GM12878 (cell line): ENCODE data around the gene SLF1. TPM values are rescaled to one million over a fixed set of nuclear protein-coding genes. Genes with fewer than 3 reads are reported as not detected.

ENCODE experiments used
- ATAC-seq: fragments of 200-7000 bp; cut with Tn5 transposase; 3 replicates; pipeline ENCODE4 v1.9.1; 2020; ENCODE audit warnings: mild to moderate bottlenecking, moderate library complexity
- BruUV-seq: library from RNA; stranded (reverse); fragments of 400-500 nt; replicated peaks from 2 replicates; lab custom pipeline; 2021; lab: Mats Ljungman, UMichigan
- CTCF ChIA-PET: fragments of 300-600 bp; sonication (Branson Sonifier 250); formaldehyde crosslinking; extraction: SDS; loops from one replicate; lab custom pipeline; 2021; ENCODE audit warnings: inconsistent platforms; lab: Yijun Ruan, JAX
- POLR2A ChIA-PET: fragments of 350-600 bp; formaldehyde crosslinking; extraction: SDS; loops from one replicate; lab custom pipeline; 2021; ENCODE audit warnings: inconsistent platforms; lab: Charles Lee
- RAD21 ChIA-PET: fragments of 300-600 bp; sonication (Branson Sonifier 250); formaldehyde crosslinking; loops from one replicate; lab custom pipeline; 2023; ENCODE audit warnings: antibody characterized with exemption; ENCODE audit not compliant: unreplicated experiment; lab: Charles Lee
- SMC1A ChIA-PET: fragments of 300-600 bp; sonication (Branson Sonifier 250); formaldehyde crosslinking; loops from one replicate; lab custom pipeline; 2023; ENCODE audit not compliant: unreplicated experiment, uncharacterized antibody; lab: Charles Lee
- DNase-seq: peaks from one replicate; pipeline ENCODE4 v3.0.0-alpha.2; 2011; ENCODE audit warnings: low read depth, low spot score
- FAIRE-seq: peaks from 3 replicates; lab custom pipeline; 2011; peaks lifted over from hg19 to GRCh38; lab: Jason Lieb, UNC
- H2AFZ ChIP-seq: 2 replicates; pipeline ENCODE4 v1.6.0; 2011; ENCODE audit warnings: low read depth, low read length, control low read depth; ENCODE audit not compliant: control insufficient read depth
- H3K27ac ChIP-seq: 2 replicates; pipeline ENCODE4 v1.5.1; 2011; ENCODE audit warnings: control low read depth; ENCODE audit not compliant: control insufficient read depth, insufficient read depth
- H3K27me3 ChIP-seq, 2 experiments: replicated peaks in 1 of 2; 2 replicates each; pipeline versions ENCODE4 v1.6.0 to v1.6.1; 2011; ENCODE audit warnings: low read length in 1 of 2; ENCODE audit not compliant: control insufficient read depth in 2 of 2, insufficient read depth in 2 of 2
- H3K36me3 ChIP-seq, 2 experiments: 2 replicates each; pipeline ENCODE4 v1.5.1; 2011; ENCODE audit warnings: low read length in 1 of 2; ENCODE audit not compliant: control insufficient read depth in 2 of 2, insufficient read depth in 2 of 2
- H3K4me1 ChIP-seq: 2 replicates; pipeline ENCODE4 v1.6.1; 2011; ENCODE audit warnings: mild to moderate bottlenecking, low read length, moderate library complexity, mixed read lengths; ENCODE audit not compliant: control insufficient read depth, insufficient read depth
- H3K4me2 ChIP-seq: 2 replicates; pipeline ENCODE4 v1.6.0; 2011; ENCODE audit warnings: control low read depth; ENCODE audit not compliant: control insufficient read depth, insufficient read depth
- H3K4me3 ChIP-seq: fragments of 200-600 bp; sonication (generic); 2 replicates; pipeline ENCODE4 v1.5.1; 2016
- H3K79me2 ChIP-seq: 2 replicates; pipeline ENCODE4 v1.6.0; 2011; ENCODE audit warnings: low read length; ENCODE audit not compliant: control insufficient read depth, insufficient read depth
- H3K9ac ChIP-seq: 2 replicates; pipeline ENCODE4 v1.8.0; 2011; ENCODE audit warnings: low read length, control low read depth, mixed read lengths; ENCODE audit not compliant: control insufficient read depth, insufficient read depth
- H3K9me3 ChIP-seq: replicated peaks from 3 replicates; pipeline ENCODE4 v1.5.1; 2011; ENCODE audit warnings: mild to moderate bottlenecking, low read length; ENCODE audit not compliant: control insufficient read depth, insufficient read depth
- H4K20me1 ChIP-seq: 2 replicates; pipeline ENCODE4 v1.6.0; 2011; ENCODE audit not compliant: control insufficient read depth, insufficient read depth
- CEBPZ ChIP-seq: fragments of 150-350 bp; IDR thresholded peaks from 2 replicates; pipeline ENCODE4 v1.6.1; 2016; ENCODE audit warnings: low read depth, low read length
- E4F1 ChIP-seq: fragments of 450-650 bp; IDR thresholded peaks from 2 replicates; pipeline ENCODE4 v1.6.1; 2018; ENCODE audit warnings: borderline replicate concordance, mild to moderate bottlenecking; ENCODE audit not compliant: partially characterized antibody
- EP300 ChIP-seq, 2 experiments: fragments of 150-350 bp in 1 of 2; IDR thresholded peaks; 2 replicates each; pipeline ENCODE4 v1.6.1; 2011 to 2012; ENCODE audit warnings: low read depth in 2 of 2, low read length in 2 of 2, borderline replicate concordance in 1 of 2, improper control_type of control experiment in 1 of 2, inconsistent platforms in 1 of 2; ENCODE audit not compliant: control insufficient read depth in 1 of 2
- ESRRA ChIP-seq: IDR thresholded peaks from 2 replicates; pipeline ENCODE4 v1.6.1; 2012; ENCODE audit warnings: mild to moderate bottlenecking, low read length, improper control_type of control experiment
- HDAC2 ChIP-seq: fragments of 200-600 bp; sonication (generic); IDR thresholded peaks from 2 replicates; pipeline ENCODE4 v1.6.1; 2017
- IKZF1 ChIP-seq: fragments of 450-650 bp; conservative IDR thresholded peaks from 2 replicates; pipeline ENCODE4 v1.6.1; 2017; ENCODE audit warnings: antibody characterized with exemption, mild to moderate bottlenecking
- KDM1A ChIP-seq: fragments of 200-600 bp; sonication (generic); IDR thresholded peaks from 2 replicates; pipeline ENCODE4 v1.6.1; 2016; ENCODE audit warnings: borderline replicate concordance
- NFYA ChIP-seq: IDR thresholded peaks from 2 replicates; pipeline ENCODE4 v1.6.1; 2011; ENCODE audit warnings: low read depth, mild to moderate bottlenecking, low read length, improper control_type of control experiment, borderline replicate concordance
- PAX5 ChIP-seq: IDR thresholded peaks from 2 replicates; pipeline ENCODE4 v1.6.1; 2011; ENCODE audit warnings: low read depth, low read length, borderline replicate concordance
- SIX5 ChIP-seq: IDR thresholded peaks from 2 replicates; pipeline ENCODE4 v1.6.1; 2011; ENCODE audit warnings: mild to moderate bottlenecking, low read depth, low read length, moderate library complexity; ENCODE audit not compliant: severe bottlenecking
- SKIL ChIP-seq: fragments of 450-650 bp; IDR thresholded peaks from 2 replicates; pipeline ENCODE4 v1.6.1; 2017; ENCODE audit warnings: mild to moderate bottlenecking, low read depth, inconsistent platforms; ENCODE audit not compliant: poor library complexity, severe bottlenecking
- YBX1 ChIP-seq: fragments of 450-650 bp; IDR thresholded peaks from 2 replicates; pipeline ENCODE4 v1.6.1; 2016; ENCODE audit warnings: antibody characterized with exemption
- ZBTB4 ChIP-seq: fragments of 450-650 bp; formaldehyde crosslinking; IDR thresholded peaks from 2 replicates; pipeline ENCODE4 v1.4.0; 2022; ENCODE audit warnings: mild to moderate bottlenecking, moderate library complexity
- WGBS: methylation state at CpG from one replicate; pipeline ENCODE4 v1.1.6; 2016; ENCODE audit warnings: low lambda C conversion rate; ENCODE audit not compliant: insufficient replicate concordance, insufficient coverage; ENCODE audit errors: missing lambda C conversion rate; 5-methylcytosine and 5-hydroxymethylcytosine counted together
- in situ Hi-C: fragments of 300-500 bp; cut with MboI; formaldehyde crosslinking; loops from 9 replicates; pipeline ENCODE4 v1.14.3; 2018; ENCODE audit warnings: mixed read lengths
- intact Hi-C: fragments of 100-400 bp; cut with micrococcal nuclease; formaldehyde crosslinking; loops from one replicate; pipeline ENCODE4 v1.14.2; 2022; ENCODE audit not compliant: unreplicated experiment
- polyA plus RNA-seq, 11 experiments: library from polyadenylated mRNA; depleted of rRNA in 4 of 11; unstranded in 6 of 11; stranded (reverse) in 5 of 11; fragments of >200 nt; fragmentation: Nextera tagmentation in 4 of 11; fragmentation: Illumina TruSeq in 1 of 11; extraction: Ambion mirVana in 4 of 11; extraction: Trizol in 1 of 11; gene quantifications; 1 replicate in 1 of 11; 2 replicates in 10 of 11; pipeline versions ENCODE4 v1.2.1 to v1.2.3, GENCODE V29; 2011 to 2016; ENCODE audit warnings: inconsistent platforms in 2 of 11, missing spikeins in 2 of 11, low read depth in 1 of 11
- total RNA-seq, 4 experiments: library from RNA; depleted of rRNA in 3 of 4; stranded (reverse); fragments of >200 nt in 3 of 4; fragmentation: Illumina TruSeq in 1 of 4; extraction: Trizol in 1 of 4; gene quantifications; 2 replicates each; pipeline versions ENCODE4 v1.2.1 to v1.2.3, GENCODE V29; 2013 to 2021

SLF1 gene
- total and polyA plus RNA-seq, 10 of the 15 experiments (the other 5 are each of a cell fraction or from before 2014, with no cell fraction given), result 8.1 to 27.0 (median 13.4) TPM

- WGBS, result 100% methylated on average over 1 of the region's 1 CpG
- BruUV-seq, result no TSS peak
- TF ChIP-seq EP300 (IDR thresholded peaks at IDR 0.05; ENCODE audit: borderline replicate concordance in 1 of 2, control insufficient read depth in 1 of 2, low read depth in 2 of 2, low read length in 2 of 2) (no peak), SKIL (no peak), ESRRA (no peak), PAX5 (no peak), ZBTB4 (CRISPR knock-in tag) (no peak), SIX5 (no peak), CEBPZ (no peak), YBX1 (no peak), E4F1 (no peak), HDAC2 (no peak), NFYA (no peak), KDM1A (no peak), IKZF1 (no peak)
Observed at GRCh38 chr5:94649874-94650273, 31.4 kb downstream of the SLF1 start.

More at GRCh38 chr5:94649874-94650273, 31.4 kb downstream of the SLF1 start:
- peaks cover 2% of the 10 kb centered on the region; the same call in 1 of the 3 replicates for H3K9me3 ChIP-seq
- in situ Hi-C loops (no loop called here), intact Hi-C loops (no loop called here)
- no peak overlapping the region for H2AFZ ChIP-seq
- SMC1A ChIA-PET, result interaction anchor here (1.7 kb wide), 1 partner anchor 43 kb away, joined by 4 read pairs; no protein-coding TSS in a partner anchor
- H3K36me3 ChIP-seq, result peaks cover 0 to 5% of the 10 kb centered on the region in 2 experiments; a peak in 2 of 4 replicates
- H3K9ac ChIP-seq, result no peak overlapping the region
- CTCF ChIA-PET, result no interaction called here
- POLR2A ChIA-PET, result no interaction called here
- H3K4me1 ChIP-seq, result no peaks in the 10 kb centered on the region
- H3K4me2 ChIP-seq, result no peak overlapping the region
- FAIRE-seq (no peak), DNase-seq (no peak), ATAC-seq (no peak)
- no peaks in the 10 kb centered on the region for H4K20me1 ChIP-seq
- H3K27me3 ChIP-seq, result no peaks in the 10 kb centered on the region
- H3K79me2 ChIP-seq, result no peaks in the 10 kb centered on the region
- H3K4me3 ChIP-seq, result no peak overlapping the region
- H3K27ac ChIP-seq, result no peak overlapping the region
- RAD21 ChIA-PET, result no interaction called here
